ENCODE results near the gene ZNF639. TPM values are rescaled to one million over a fixed set of nuclear protein-coding genes. Genes with fewer than 3 reads are reported as not detected.

Gene ZNF639
- total and polyA plus RNA-seq, 9 donors, result 32.1 to 47.6 (median 36.9) TPM

Other genes with a start within 250 kb of the ZNF639 start
- gene PIK3CA, start 174.7 kb upstream of the ZNF639 start, total RNA-seq, result 27.5 TPM
- gene PIK3CA, start 174.7 kb upstream of the ZNF639 start, polyA plus RNA-seq (ENCODE audit: insufficient read depth in 1 of 8, insufficient read length in 8 of 8, low replicate concordance in 1 of 8), result 10 to 100 TPM; 12.6 to 27.2 (median 22.1) TPM
- gene KCNMB3, start 71.9 kb upstream of the ZNF639 start, total RNA-seq, result 2.1 TPM
- gene KCNMB3, start 71.9 kb upstream of the ZNF639 start, polyA plus RNA-seq (ENCODE audit: insufficient read depth in 1 of 8, insufficient read length in 8 of 8, low replicate concordance in 1 of 8), result 1 to 10 TPM; 1.7 to 4.9 (median 4.2) TPM
- gene MFN1, start 24.7 kb downstream of the ZNF639 start, total RNA-seq, result 49.9 TPM
- gene MFN1, start 24.7 kb downstream of the ZNF639 start, polyA plus RNA-seq (ENCODE audit: insufficient read depth in 1 of 8, insufficient read length in 8 of 8, low replicate concordance in 1 of 8), result 10 to 100 TPM; 32.4 to 51.8 (median 38.8) TPM
- 43.8 TPM for gene GNB4, start 128.4 kb downstream of the ZNF639 start, total RNA-seq
- gene GNB4, start 128.4 kb downstream of the ZNF639 start, polyA plus RNA-seq (ENCODE audit: insufficient read depth in 1 of 8, insufficient read length in 8 of 8, low replicate concordance in 1 of 8), result 10 to 100 TPM; 21.0 to 48.0 (median 33.7) TPM
- 33.6 TPM for gene ACTL6A, start 239.9 kb downstream of the ZNF639 start, total RNA-seq
- gene ACTL6A, start 239.9 kb downstream of the ZNF639 start, polyA plus RNA-seq (ENCODE audit: insufficient read depth in 1 of 8, insufficient read length in 8 of 8, low replicate concordance in 1 of 8), result 10 to 100 TPM; 38.5 to 57.6 (median 44.5) TPM

All from muscle of leg (tissue), 9 donors.